Hepatocyte (in vitro differentiated cells): Measurements from ENCODE around the gene CACNA2D4. TPM values are rescaled to one million over a fixed set of nuclear protein-coding genes. Genes with fewer than 3 reads are reported as not detected.

Experiments
- DNase-seq: peaks from one replicate; pipeline ENCODE4 v3.0.0-alpha.2; 2016; ENCODE audit warnings: low spot score
- H2AFZ ChIP-seq: fragments of 200-600 bp; sonication (generic); 2 replicates; pipeline ENCODE4 v1.6.0; 2016; ENCODE audit warnings: antibody characterized with exemption, mild to moderate bottlenecking
- H3K27ac ChIP-seq: fragments of 200-600 bp; sonication (generic); 2 replicates; pipeline ENCODE4 v1.5.1; 2016; ENCODE audit warnings: mild to moderate bottlenecking
- H3K27me3 ChIP-seq: fragments of 200-600 bp; sonication (generic); 2 replicates; pipeline ENCODE4 v1.6.1; 2016
- H3K36me3 ChIP-seq: fragments of 200-600 bp; sonication (generic); replicated peaks from 2 replicates; pipeline ENCODE4 v1.5.1; 2016; ENCODE audit warnings: low read depth; ENCODE audit not compliant: insufficient read depth
- H3K4me1 ChIP-seq: fragments of 200-600 bp; sonication (generic); 2 replicates; pipeline ENCODE4 v1.5.1; 2016; ENCODE audit warnings: mild to moderate bottlenecking, moderate library complexity; ENCODE audit not compliant: insufficient read depth
- H3K4me2 ChIP-seq: fragments of 200-600 bp; sonication (generic); 2 replicates; pipeline ENCODE4 v1.6.0; 2016
- H3K4me3 ChIP-seq: fragments of 200-600 bp; sonication (generic); 2 replicates; pipeline ENCODE4 v1.5.1; 2016; ENCODE audit warnings: mild to moderate bottlenecking
- H3K79me2 ChIP-seq: fragments of 200-600 bp; sonication (generic); 2 replicates; pipeline ENCODE4 v1.6.0; 2017; ENCODE audit warnings: mild to moderate bottlenecking
- H3K9me2 ChIP-seq: fragments of 200-600 bp; sonication (generic); replicated peaks from 2 replicates; pipeline ENCODE4 v1.6.0; 2017; ENCODE audit warnings: mild to moderate bottlenecking; ENCODE audit not compliant: insufficient read depth
- H3K9me3 ChIP-seq: fragments of 200-600 bp; sonication (generic); 2 replicates; pipeline ENCODE4 v1.5.1; 2016; ENCODE audit warnings: low read depth, mild to moderate bottlenecking
- H4K20me1 ChIP-seq: fragments of 200-600 bp; sonication (generic); 2 replicates; pipeline ENCODE4 v1.6.0; 2016; ENCODE audit warnings: mild to moderate bottlenecking; ENCODE audit not compliant: insufficient read depth, poor library complexity, severe bottlenecking
- EZH2 ChIP-seq: fragments of 200-600 bp; sonication (generic); IDR thresholded peaks from 2 replicates; pipeline ENCODE4 v1.6.1; 2016; ENCODE audit warnings: antibody characterized with exemption, mild to moderate bottlenecking, borderline replicate concordance
- EZH2phosphoT487 ChIP-seq: fragments of 200-600 bp; sonication (generic); IDR thresholded peaks from one replicate; pipeline ENCODE4 v1.6.1; 2018; ENCODE audit warnings: antibody characterized with exemption, mild to moderate bottlenecking, low read depth, moderate library complexity; ENCODE audit not compliant: unreplicated experiment, severe bottlenecking
- WGBS: methylation state at CpG from one replicate; pipeline ENCODE4 v1.1.6; 2016; ENCODE audit warnings: low lambda C conversion rate; ENCODE audit errors: missing lambda C conversion rate; 5-methylcytosine and 5-hydroxymethylcytosine counted together
- polyA plus RNA-seq: library from polyadenylated mRNA; unstranded; fragments of >200 nt; fragmentation: Nextera tagmentation; extraction: Ambion mirVana; gene quantifications from 2 replicates; pipeline ENCODE4 v1.2.1, GENCODE V29; 2016
- total RNA-seq: library from RNA; depleted of rRNA; stranded (reverse); fragments of >200 nt; gene quantifications from 2 replicates; pipeline ENCODE4 v1.2.3, GENCODE V29; 2014
- TF ChIP-seq, protein P1 (sequence below): fragments of 200-600 bp; sonication (generic); IDR thresholded peaks from 2 replicates; pipeline ENCODE4 v1.5.1; 2016; ENCODE audit warnings: antibody characterized with exemption, mild to moderate bottlenecking; ENCODE audit not compliant: poor library complexity

Gene CACNA2D4
- total and polyA plus RNA-seq, 2 experiments from 2014 or later: 1.3 to 2.1 TPM

DNA sequence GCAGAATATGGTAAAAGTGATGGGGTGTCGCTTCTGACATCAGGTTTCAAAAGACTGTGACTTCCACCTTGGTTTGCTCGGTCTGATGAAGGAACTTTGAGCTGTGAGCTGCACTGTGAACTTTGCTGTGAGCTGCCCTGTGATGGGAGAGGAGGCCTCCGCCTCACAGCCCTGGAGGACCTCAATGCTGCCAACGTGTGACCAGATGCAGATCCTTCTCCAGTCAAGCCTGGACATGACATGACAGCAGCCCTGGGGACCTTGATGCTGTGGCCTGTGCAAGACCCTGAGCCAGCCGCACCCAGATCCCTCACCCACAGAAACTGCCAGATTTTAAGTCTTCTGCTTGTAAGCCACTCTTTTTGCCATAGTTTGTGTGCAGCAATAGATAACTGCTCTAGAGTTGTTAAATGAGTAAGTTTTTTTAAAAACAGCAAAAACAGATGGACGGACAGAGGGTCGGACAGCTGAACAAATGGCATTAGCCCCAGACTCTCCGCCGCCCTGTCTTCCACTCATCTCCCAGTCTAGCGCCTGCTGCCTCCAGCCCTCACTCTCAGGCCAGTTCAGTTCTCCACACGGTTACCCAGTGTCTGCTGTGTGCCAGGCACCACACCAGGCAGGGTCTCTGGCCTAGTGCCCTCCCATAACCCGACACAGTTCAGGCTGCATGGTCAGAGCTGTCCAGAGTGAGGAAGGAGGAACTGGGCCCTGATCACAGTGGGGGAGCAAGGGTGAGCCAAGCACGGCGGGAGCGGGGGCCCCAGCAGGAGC is 111.2 kb downstream of the CACNA2D4 start:
- Histone ChIP-seq H3K79me2 (no peaks in the 10 kb centered on the region), H3K4me2 (no peak overlapping the region)

DNA sequence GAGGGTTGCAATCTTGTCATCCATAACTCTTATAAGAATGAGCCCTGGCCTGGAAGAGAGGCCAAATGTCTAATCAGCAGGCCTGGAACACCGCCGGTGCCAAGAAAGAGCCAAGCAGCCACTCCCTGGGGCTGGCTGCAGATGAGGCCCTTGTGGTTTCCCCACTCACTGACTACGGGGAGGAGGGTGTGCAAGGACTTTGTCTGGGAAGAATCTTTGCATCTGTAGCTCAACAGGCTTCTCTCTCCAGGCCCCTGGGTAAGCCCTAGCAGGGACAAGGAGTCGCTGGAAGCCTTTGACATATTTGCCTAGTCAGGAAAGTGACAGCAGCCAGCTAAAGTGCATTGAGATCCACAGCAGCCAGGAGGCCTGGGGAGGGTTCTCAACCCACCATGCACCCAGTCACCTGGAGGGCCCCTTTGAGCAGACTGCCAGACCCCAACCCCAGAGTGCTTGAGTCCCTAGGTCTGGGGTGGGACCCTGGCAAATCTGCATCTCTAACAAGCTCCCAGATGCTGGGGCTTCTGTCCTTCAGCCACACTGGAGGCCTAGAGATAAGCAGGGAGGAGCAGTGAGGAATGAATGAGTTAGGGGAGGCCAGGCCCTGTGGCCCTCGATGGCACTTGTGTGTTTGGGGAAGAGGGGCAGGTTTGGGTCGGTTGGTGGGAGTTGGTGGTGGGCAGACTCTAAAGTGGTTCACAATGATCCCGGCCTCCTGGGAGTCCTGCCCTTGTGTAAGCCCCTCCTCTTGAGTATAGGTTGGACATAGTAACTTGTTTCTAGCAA is 112.0 kb downstream of the CACNA2D4 start:
- WGBS: 81% methylated on average over 7 of the region's 7 CpGs
- Histone ChIP-seq H3K4me3 (no peak overlapping the region), H4K20me1 (no peaks in the 10 kb centered on the region), H3K4me2 (no peak overlapping the region), H3K27me3 (no peaks in the 10 kb centered on the region), H3K36me3 (no peaks in the 10 kb centered on the region), H3K4me1 (peaks cover 3% of the 10 kb centered on the region), H3K9me3 (no peaks in the 10 kb centered on the region), H3K9me2 (no peaks in the 10 kb centered on the region), H3K79me2 (no peaks in the 10 kb centered on the region), H2AFZ (no peak overlapping the region), H3K27ac (no peak overlapping the region)
- TF ChIP-seq, protein P1, sequence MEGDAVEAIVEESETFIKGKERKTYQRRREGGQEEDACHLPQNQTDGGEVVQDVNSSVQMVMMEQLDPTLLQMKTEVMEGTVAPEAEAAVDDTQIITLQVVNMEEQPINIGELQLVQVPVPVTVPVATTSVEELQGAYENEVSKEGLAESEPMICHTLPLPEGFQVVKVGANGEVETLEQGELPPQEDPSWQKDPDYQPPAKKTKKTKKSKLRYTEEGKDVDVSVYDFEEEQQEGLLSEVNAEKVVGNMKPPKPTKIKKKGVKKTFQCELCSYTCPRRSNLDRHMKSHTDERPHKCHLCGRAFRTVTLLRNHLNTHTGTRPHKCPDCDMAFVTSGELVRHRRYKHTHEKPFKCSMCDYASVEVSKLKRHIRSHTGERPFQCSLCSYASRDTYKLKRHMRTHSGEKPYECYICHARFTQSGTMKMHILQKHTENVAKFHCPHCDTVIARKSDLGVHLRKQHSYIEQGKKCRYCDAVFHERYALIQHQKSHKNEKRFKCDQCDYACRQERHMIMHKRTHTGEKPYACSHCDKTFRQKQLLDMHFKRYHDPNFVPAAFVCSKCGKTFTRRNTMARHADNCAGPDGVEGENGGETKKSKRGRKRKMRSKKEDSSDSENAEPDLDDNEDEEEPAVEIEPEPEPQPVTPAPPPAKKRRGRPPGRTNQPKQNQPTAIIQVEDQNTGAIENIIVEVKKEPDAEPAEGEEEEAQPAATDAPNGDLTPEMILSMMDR: no peak
- TF ChIP-seq EZH2phosphoT487: no peak
- no peak for TF ChIP-seq EZH2
- no peak for DNase-seq

More for the DNA sequence above, 111.2 kb downstream of the CACNA2D4 start:
- Histone ChIP-seq H3K9me2 (no peaks in the 10 kb centered on the region), H3K27me3 (no peaks in the 10 kb centered on the region), H3K4me3 (no peak overlapping the region), H4K20me1 (no peaks in the 10 kb centered on the region), H3K36me3 (no peaks in the 10 kb centered on the region), H2AFZ (no peak overlapping the region), H3K27ac (no peak overlapping the region), H3K4me1 (peaks cover 3% of the 10 kb centered on the region), H3K9me3 (no peaks in the 10 kb centered on the region)
- TF ChIP-seq, protein P1: no peak
- no peak for TF ChIP-seq EZH2phosphoT487
- TF ChIP-seq EZH2: no peak
- DNase-seq: no peak
- 87% methylated on average over 15 of the region's 15 CpGs for WGBS

DNA sequence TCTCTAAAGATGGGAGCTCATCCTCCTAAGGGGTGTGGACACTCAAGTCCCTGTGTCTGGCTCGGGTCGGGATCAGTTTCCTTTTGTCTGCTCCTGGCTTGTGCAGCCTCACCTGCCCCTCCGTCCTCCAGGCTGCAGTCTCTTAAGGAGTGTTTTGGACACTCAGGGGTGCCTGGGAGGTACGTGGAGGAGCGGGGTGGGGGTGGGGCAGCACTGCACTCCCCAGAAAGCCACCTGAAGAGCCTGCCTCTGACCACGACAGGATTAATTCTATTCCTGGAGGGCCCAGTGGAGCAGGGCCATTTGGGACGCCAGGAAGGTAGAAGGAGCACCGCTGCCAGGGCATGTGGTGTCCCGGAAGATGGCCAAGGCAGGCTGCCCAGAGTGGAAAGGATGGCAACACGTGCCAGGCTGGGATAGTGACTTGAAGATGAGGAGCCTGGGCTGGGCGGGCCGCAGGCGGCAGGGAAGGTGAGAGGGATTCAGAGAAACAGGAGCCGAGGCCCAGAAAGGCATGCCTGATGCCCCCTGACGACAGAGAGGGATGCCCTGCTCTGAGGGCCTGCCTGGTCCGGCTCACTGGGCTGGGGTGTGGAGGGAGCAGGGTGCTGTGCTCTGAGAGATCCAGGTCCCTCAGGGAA is 112.9 kb downstream of the CACNA2D4 start:
- no peaks in the 10 kb centered on the region for H3K9me3 ChIP-seq
- no peak overlapping the region for H3K27ac ChIP-seq
- H4K20me1 ChIP-seq: no peaks in the 10 kb centered on the region
- H3K36me3 ChIP-seq: no peaks in the 10 kb centered on the region
- H3K4me1 ChIP-seq: peaks cover 3% of the 10 kb centered on the region
- no peaks in the 10 kb centered on the region for H3K27me3 ChIP-seq
- no peak for DNase-seq
- H3K4me2 ChIP-seq: no peak overlapping the region
- H2AFZ ChIP-seq: no peak overlapping the region
- no peaks in the 10 kb centered on the region for H3K9me2 ChIP-seq
- H3K79me2 ChIP-seq: no peaks in the 10 kb centered on the region
- H3K4me3 ChIP-seq: no peak overlapping the region
- 96% methylated on average over 16 of the region's 16 CpGs for WGBS
- no peak for TF ChIP-seq EZH2phosphoT487
- no peak for TF ChIP-seq EZH2
- TF ChIP-seq, protein P1: no peak
